ENCODE measurements around the gene EPB42. TPM values are rescaled to one million over a fixed set of nuclear protein-coding genes. Genes with fewer than 3 reads are reported as not detected.
"Not testable (repeated sequence)": the region's sequence is repeated elsewhere in the genome, so short reads cannot be mapped to it uniquely, and the experiment has no call there.

EPB42 gene
- total RNA-seq, 2 experiments from 2014 or later = not detected

DNA sequence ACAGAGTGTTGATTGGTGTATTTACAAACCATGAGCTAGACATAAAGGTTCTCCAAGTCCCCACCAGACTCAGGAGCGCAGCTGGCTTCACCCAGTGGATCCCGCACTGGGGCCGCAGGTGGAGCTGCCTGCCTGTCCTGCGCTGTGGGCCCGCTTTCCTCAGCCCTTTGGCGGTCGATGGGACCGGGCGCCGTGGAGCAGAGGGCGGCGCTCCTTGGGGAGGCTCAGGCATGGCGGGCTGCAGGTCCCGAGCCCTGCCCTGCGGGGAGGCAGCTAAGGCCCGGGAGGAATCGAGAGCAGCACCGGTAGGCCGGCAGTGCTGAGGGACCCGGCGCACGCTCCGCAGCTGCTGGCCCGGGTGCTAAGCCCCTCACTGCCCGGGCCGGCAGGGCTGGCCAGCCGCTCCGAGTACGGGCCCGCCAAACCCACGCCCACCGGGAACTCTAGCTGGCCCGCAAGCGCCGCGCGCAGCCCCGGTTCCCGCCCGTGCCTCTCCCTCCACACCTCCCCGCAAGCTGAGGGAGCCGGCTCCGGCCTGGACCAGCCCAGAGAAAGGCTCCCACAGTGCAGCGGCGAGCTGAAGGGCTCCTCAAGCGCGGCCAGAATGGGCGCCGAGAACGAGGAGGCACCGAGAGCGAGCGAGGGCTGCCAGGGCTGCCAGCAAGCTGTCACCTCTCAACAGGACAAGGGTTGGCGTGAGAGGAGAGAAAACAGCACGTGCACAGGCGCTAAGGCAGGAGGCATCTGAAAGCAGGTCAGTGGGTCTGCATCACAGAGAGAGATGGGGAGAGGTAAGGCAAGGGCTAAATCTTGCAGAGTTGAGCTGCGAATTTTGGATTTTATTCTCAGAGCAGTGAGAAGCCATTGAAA lies 5.9 kb upstream of the EPB42 start:
- peaks cover 16% of the 10 kb centered on the region for H3K27me3 Mint-ChIP-seq
- H3K4me3 Mint-ChIP-seq = no peak overlapping the region
- peaks cover 6% of the 10 kb centered on the region for H3K4me1 Mint-ChIP-seq
- no peak overlapping the region for H3K27ac Mint-ChIP-seq
- DNase-seq = no peak
- no peaks in the 10 kb centered on the region for H3K9me3 Mint-ChIP-seq
- H3K36me3 Mint-ChIP-seq = no peaks in the 10 kb centered on the region

DNA sequence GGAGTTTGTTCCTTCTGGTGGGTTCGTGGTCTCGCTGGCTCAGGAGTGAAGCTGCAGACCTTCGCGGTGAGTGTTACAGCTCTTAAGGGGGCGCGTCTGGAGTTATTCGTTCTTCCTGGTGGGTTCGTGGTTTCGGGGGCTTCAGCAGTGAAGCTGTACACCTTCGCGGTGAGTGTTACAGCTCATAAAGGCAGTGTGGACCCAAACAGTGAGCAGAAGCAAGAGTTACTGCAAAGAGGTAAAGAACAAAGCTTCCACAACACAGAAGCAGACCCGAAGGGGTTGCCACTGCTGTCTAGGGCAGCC lies 5.1 kb upstream of the EPB42 start:
- Mint-ChIP-seq H3K4me3 (peak overlapping the region; percentile 42), H3K27me3 (peaks cover 16% of the 10 kb centered on the region)
- H3K27ac Mint-ChIP-seq, H3K4me1 Mint-ChIP-seq, H3K36me3 Mint-ChIP-seq, H3K9me3 Mint-ChIP-seq, DNase-seq: not testable (repeated sequence)

DNA sequence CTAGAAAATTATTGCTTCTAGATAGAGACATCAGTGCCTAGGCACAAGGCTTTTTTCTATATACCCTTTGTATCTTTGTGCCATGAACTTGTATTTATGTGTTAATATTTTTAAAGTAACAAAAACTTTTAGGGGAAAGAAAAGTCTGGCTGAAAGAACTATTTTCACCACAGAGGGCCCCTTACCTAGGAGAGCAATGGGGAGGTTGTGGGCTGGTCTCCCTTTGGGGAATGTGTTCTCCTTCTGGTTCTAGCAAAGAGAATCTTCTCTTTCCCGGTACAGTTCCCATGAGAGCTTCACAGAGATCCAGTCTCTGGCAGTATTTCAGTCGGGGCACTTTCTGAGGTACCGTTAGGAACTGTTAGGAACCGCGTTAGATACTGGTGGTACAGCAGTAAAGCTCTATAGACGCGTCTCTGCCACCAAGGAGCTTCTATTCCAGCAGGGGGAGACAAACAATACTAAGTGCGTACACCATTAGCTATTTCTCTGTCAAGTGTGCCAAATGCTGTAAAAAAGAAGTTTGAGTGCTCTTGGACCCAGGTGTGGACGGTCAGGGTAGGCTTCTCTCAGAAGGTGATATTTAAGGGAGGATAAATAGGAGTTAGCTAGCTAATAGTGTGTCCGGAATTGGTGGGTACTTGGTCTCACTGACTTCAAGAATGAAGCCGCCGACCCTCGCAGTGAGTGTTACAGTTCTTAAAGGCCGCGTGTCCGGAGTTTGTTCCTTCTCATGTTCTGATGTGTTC lies 4.6 kb upstream of the EPB42 start:
- Mint-ChIP-seq H3K27me3 (peaks cover 16% of the 10 kb centered on the region), H3K36me3 (no peaks in the 10 kb centered on the region), H3K4me1 (peaks cover 6% of the 10 kb centered on the region), H3K4me3 (peak overlapping the region; percentile 42), H3K9me3 (no peaks in the 10 kb centered on the region), H3K27ac (no peak overlapping the region)
- DNase-seq = peak; percentile 26

DNA sequence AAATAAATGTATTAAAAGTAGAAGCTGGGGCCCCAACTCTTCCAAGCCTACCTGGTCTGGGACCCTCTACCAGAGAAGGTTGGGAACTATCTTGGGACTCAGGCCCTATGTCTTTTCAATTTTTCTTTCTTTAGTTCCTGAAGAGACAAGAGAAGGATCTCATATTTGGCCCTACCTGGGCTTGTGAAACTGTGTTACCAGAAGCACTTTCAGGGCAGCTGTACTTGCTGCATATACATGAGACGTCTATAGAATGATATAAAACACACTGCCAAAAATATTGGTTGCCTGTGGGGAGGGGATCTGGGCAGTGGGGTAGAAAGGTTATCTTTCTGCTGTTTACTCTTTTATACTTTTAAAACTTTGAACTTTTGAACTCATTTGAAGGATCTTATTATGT lies 604 bp upstream of the EPB42 start:
- H3K4me1 Mint-ChIP-seq = peaks cover 6% of the 10 kb centered on the region
- H3K9me3 Mint-ChIP-seq = no peaks in the 10 kb centered on the region
- no peak overlapping the region for H3K27ac Mint-ChIP-seq
- DNase-seq = no peak
- no peak overlapping the region for H3K4me3 Mint-ChIP-seq
- H3K27me3 Mint-ChIP-seq = peaks cover 20% of the 10 kb centered on the region
- H3K36me3 Mint-ChIP-seq = no peaks in the 10 kb centered on the region

DNA sequence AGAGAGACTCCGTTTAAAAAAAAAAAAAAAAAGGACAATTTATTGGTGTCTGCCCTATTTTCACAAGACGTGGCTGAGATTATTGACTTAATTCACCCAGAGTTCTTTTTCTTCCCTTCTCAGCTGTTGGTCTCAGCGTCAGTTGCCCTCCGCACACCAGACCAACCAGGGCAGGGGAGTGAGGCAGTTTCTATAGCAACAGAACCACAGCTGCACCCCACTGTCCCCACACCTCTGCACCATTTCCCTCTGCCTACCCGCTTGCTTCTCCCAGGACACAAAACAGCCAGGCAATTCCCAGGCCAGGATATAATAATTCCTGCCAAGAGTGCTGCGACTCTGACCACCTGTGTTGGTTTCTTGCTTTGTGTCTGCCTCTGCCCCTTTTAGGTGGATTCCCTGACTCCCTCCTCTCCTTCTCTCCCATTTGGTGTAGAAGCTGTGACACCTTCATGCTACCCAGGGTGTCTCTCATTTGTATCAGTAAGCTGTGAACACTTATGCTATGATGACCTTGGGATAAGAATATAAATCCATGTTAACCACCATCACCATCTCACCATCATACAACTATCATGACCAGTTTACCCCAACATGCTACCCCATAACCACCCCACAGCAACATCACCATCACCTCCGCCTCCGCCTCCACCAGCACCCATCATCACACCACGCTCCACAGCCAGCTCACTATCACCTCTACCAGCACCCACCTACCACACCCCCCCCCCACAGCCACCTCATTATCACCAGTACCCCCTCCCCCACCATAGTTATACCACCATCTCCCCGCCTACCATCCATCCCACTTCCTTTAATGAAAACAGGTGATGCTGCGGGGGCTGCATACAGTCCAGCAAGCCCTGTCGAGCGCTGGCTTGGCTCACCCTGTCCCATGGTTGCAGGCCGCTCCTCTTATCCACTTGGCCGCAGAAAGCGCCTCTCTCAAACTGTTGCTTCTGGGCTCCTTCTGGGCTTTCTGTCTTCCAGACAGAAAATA lies 589 bp downstream of the EPB42 start:
- H3K4me3 Mint-ChIP-seq = no peak overlapping the region
- H3K27me3 Mint-ChIP-seq = peaks cover 14% of the 10 kb centered on the region
- H3K27ac Mint-ChIP-seq = no peak overlapping the region
- H3K36me3 Mint-ChIP-seq = no peaks in the 10 kb centered on the region
- no peaks in the 10 kb centered on the region for H3K9me3 Mint-ChIP-seq
- H3K4me1 Mint-ChIP-seq = no peaks in the 10 kb centered on the region
- DNase-seq = no peak

DNA sequence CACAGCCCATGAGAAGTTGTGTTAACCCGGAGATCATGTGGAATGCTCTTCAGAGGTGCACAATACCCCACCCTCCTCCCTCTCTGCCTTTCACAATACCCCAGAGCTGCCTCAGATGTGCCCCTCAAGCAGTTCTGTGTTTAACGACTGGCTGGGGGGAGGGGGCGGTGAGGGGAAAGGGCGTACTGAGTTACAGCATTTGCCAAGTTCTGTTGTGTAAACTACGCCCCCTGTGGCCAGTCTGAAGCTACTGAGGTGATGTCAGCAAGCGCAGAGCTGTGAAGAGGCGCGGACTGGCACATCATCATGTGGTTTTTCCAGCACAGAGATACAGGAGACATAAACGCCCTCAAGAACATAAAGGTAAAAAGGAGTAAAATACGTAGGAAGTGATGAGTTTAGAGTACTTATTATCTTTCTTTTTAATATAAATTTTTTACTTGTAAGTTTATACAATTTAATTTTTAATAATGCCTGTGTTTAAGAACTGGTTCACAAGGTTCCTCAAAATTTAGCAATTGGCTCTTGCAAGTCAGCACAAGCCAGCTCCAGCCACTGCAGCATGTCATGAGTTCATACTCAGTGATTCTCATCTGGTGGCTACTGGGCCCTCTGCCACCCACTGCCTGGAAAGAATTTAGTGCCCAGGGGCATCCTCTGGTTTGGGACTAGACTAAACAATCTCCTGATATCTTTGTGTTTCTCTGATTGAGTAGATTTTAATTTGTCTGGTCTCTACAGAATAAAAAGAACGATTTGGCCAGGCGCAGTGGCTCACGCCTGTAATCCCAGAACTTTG lies 1.7 kb downstream of the EPB42 start:
- Mint-ChIP-seq H3K27ac (no peak overlapping the region), H3K4me3 (no peak overlapping the region), H3K36me3 (no peaks in the 10 kb centered on the region), H3K4me1 (no peaks in the 10 kb centered on the region), H3K27me3 (peaks cover 12% of the 10 kb centered on the region), H3K9me3 (no peaks in the 10 kb centered on the region)
- DNase-seq = no peak

DNA sequence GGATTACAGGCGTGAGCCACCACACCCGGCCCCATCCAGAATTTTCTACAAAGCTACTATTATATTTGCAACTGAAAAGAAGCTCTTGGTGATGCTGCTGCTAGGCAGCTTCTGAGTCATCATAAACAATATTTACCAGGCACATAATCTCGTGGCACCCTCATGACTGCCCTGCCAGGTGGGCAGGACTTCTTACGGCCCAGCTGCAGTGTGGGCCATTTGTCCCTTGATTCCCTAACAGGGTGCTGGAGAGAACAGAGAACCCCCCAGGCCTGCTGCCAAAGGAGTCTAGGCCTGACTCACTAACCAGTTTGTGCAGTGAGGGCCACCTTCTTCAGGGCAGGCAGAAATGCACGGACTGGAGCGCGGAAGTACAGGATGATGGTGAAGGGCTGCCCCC lies 4.9 kb downstream of the EPB42 start:
- Mint-ChIP-seq H3K9me3 (no peaks in the 10 kb centered on the region), H3K4me3 (no peak overlapping the region), H3K27ac (no peak overlapping the region), H3K4me1 (no peaks in the 10 kb centered on the region), H3K36me3 (no peaks in the 10 kb centered on the region), H3K27me3 (peaks cover 4% of the 10 kb centered on the region)
- DNase-seq = no peak

DNA sequence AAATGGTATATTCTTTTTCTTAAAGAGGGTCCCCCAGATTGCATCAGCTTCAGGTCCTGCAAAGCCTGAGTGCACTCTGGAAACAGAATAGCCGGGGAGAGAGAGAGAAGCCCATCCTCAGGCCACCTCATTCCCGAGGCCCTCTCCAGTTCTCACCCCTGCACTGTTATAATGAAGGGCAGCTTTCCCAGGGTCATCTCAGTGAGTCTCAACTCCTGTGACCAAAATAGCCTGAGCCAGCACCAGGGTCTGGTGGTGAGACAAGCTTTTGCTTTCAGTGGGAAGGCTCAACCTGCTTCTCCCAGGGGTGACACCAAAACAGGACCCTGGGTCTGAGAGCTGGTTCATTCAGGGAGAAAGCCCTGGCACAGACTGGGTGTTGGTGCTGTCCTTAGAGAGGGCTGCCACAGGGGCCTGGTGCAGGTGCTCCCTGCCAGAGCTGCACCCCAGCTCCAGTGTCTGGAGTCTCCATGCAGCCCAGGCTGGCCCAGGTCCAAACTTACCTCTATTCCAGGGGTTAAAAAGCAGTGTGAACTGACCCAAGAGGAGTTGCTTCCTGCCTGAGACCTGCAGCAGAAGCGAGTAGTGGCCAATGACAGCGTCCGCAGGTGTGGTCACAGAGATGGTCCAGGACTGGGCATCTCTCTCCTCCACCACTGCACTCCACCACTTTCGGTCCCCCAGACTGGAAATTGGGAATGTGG lies 6.1 kb downstream of the EPB42 start:
- Mint-ChIP-seq H3K27me3 (peaks cover 10% of the 10 kb centered on the region), H3K4me3 (no peak overlapping the region), H3K36me3 (no peaks in the 10 kb centered on the region), H3K4me1 (no peaks in the 10 kb centered on the region), H3K9me3 (no peaks in the 10 kb centered on the region), H3K27ac (no peak overlapping the region)
- DNase-seq = no peak

DNA sequence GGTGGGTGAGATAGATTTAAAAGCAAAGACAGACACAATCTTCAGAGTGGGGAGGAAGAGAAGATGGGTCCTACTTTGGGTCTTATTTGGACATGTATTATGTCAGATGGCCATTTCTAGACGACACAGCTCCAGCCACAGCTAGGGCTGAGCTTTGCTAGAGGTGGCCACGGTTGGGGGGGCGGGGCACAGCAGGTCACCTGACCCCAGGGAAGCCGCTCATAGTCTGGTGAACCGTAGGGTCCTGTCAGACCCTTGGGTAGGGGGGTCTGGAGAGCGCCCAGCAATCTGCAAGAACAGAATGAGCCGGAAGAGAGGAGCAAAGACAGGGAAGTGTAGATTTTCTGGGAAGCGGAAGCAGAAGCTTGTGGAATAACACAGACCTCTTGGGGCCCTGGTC lies 6.6 kb downstream of the EPB42 start:
- H3K4me3 Mint-ChIP-seq = no peak overlapping the region
- H3K9me3 Mint-ChIP-seq = no peaks in the 10 kb centered on the region
- no peak for DNase-seq
- no peaks in the 10 kb centered on the region for H3K4me1 Mint-ChIP-seq
- H3K27ac Mint-ChIP-seq = no peak overlapping the region
- H3K27me3 Mint-ChIP-seq = peaks cover 12% of the 10 kb centered on the region
- no peaks in the 10 kb centered on the region for H3K36me3 Mint-ChIP-seq

DNA sequence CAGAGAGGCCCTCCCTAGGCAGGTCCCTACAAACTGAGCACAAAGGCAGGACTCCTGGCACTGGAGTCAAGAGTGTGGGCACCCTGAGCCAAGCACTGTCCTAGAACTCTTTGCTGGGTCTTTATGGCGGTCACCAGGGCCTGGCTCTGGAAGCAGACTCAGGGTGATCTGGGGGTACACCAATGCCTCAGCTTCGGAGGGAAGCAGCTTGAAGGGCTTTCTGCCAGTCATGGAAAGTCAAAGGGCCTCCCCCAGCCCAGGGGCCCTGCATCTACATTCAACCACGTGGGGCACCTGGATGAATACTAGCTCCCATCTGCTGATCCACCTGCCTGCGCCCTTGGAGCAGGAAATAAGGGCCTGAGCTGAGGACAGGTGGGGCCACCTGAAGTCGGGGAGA lies 7.4 kb downstream of the EPB42 start:
- Mint-ChIP-seq H3K27ac (no peak overlapping the region), H3K36me3 (no peaks in the 10 kb centered on the region), H3K4me1 (no peaks in the 10 kb centered on the region), H3K9me3 (no peaks in the 10 kb centered on the region), H3K27me3 (peaks cover 16% of the 10 kb centered on the region), H3K4me3 (no peak overlapping the region)
- DNase-seq = no peak

DNA sequence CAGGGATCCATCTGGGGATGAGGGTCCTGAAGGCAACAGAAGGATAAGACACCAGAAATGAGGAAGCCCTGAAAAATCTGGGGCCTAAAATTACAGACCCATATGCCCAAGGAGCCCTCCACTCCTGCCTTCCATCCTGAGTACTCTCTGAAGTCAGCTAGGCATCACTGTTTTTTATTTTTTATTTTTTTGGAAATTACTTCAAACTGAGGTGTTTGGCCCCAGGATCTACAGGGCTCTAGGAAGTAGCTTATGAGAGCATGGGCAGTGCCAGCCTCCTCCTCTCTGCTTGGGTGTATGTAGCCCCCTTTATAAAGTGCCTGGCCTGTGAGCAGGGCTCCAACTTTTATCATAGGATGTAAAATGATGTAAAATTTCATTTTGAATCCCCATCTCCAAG lies 7.9 kb downstream of the EPB42 start:
- no peak overlapping the region for H3K27ac Mint-ChIP-seq
- no peaks in the 10 kb centered on the region for H3K4me1 Mint-ChIP-seq
- no peak for DNase-seq
- peaks cover 16% of the 10 kb centered on the region for H3K27me3 Mint-ChIP-seq
- no peaks in the 10 kb centered on the region for H3K9me3 Mint-ChIP-seq
- H3K36me3 Mint-ChIP-seq = no peaks in the 10 kb centered on the region
- H3K4me3 Mint-ChIP-seq = no peak overlapping the region

DNA sequence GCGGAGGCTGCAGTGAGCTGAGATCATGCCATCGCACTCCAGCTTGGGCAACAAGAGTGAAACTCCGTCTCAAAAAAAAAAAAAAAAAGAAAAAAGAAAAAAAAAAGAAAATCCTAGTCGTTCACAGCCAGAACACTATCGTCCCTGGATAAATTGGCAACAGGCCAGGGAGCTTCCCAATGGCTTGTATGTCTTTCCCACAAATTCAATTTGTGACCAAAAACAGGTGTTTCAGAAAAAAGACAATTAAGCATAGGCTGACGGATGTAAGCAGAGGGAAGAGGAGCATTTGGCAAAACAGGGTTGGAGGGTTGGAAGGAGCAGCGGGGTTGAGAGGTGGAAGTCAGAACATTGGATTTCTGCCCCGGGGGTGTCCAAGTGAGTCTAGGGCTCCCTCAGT lies 8.5 kb downstream of the EPB42 start:
- H3K4me3 Mint-ChIP-seq = no peak overlapping the region
- H3K27me3 Mint-ChIP-seq = peaks cover 16% of the 10 kb centered on the region
- no peak for DNase-seq
- H3K9me3 Mint-ChIP-seq = no peaks in the 10 kb centered on the region
- H3K27ac Mint-ChIP-seq = no peak overlapping the region
- no peaks in the 10 kb centered on the region for H3K36me3 Mint-ChIP-seq
- no peaks in the 10 kb centered on the region for H3K4me1 Mint-ChIP-seq

DNA sequence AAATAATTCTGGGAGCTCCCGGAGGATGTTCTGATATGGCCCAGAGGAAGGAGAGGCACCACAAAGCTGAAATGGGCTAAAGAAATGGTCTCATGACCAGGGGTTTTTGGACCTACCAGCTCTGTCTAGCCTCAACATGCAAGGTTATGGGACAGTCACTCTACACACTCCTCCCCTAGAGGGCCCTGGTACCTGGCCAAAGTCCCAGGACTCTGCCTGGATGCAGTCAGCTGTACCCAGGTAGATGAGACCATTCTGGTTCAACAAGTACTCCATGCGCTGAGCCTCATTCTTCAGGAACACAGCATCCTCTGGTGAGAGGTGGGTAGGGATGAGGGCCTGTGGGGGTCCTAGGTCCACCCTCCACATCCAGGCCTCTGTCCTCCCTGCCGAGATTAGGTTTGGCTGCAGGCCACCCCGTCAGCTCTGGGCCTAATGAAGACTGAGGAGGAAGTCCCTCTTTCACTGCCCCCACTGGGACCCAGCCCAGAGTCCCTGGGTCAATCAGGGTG lies 9.5 kb downstream of the EPB42 start:
- H3K27ac Mint-ChIP-seq = no peak overlapping the region
- peaks cover 16% of the 10 kb centered on the region for H3K27me3 Mint-ChIP-seq
- H3K4me3 Mint-ChIP-seq = no peak overlapping the region
- H3K4me1 Mint-ChIP-seq = no peaks in the 10 kb centered on the region
- H3K9me3 Mint-ChIP-seq = no peaks in the 10 kb centered on the region
- DNase-seq = no peak
- H3K36me3 Mint-ChIP-seq = no peaks in the 10 kb centered on the region

DNA sequence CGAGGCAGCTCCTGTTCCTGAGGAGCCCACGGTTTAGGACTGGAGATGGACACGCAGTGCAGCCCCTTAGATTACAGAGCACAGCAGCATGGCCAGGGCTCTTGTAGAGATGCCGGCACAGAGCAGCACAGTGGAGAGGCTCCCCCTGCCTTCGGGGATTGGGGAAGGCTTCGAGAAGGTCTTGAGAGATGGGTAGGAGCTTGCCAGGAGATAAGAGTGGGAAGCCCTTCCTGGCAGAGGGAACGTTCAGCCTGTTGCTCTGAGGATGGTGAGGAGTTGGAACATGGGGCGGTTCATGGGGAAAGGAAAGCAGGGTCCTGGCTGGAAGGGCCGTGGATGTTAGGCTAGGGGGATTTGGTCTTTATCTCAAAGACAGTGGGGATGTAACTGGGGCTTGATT lies 10.0 kb downstream of the EPB42 start:
- Mint-ChIP-seq H3K4me1 (no peaks in the 10 kb centered on the region), H3K4me3 (no peak overlapping the region), H3K27ac (no peak overlapping the region), H3K36me3 (no peaks in the 10 kb centered on the region), H3K9me3 (no peaks in the 10 kb centered on the region), H3K27me3 (peaks cover 16% of the 10 kb centered on the region)
- no peak for DNase-seq
